Calu3 (cell line): Measurements from ENCODE around the gene PANX2. TPM values are rescaled to one million over a fixed set of nuclear protein-coding genes. Genes with fewer than 3 reads are reported as not detected.
A peak's percentile ranks its signal among the peaks of the same experiment; 100 is the strongest.
"Not testable (repeated sequence)": the region's sequence is repeated elsewhere in the genome, so short reads cannot be mapped to it uniquely, and the experiment has no call there.

Experiments used
- BruUV-seq: library from RNA; stranded (reverse); fragments of 400-500 nt; replicated peaks from 2 replicates; lab custom pipeline; 2021; lab: Mats Ljungman, UMichigan
- CTCF ChIA-PET: fragments of 300-600 bp; sonication (Branson Sonifier 250); formaldehyde crosslinking; loops from one replicate; lab custom pipeline; 2022; ENCODE audit warnings: antibody characterized with exemption; lab: Charles Lee
- DNase-seq: peaks from one replicate; pipeline ENCODE4 v3.0.0; 2022
- H3K27ac Mint-ChIP-seq: one replicate; pipeline ENCODE4 v1.8.0; 2022; ENCODE audit warnings: mixed read lengths; ENCODE audit not compliant: unreplicated experiment
- H3K27me3 Mint-ChIP-seq: one replicate; pipeline ENCODE4 v1.8.0; 2022; ENCODE audit warnings: mixed read lengths; ENCODE audit not compliant: unreplicated experiment
- H3K36me3 Mint-ChIP-seq: one replicate; pipeline ENCODE4 v1.8.0; 2022; ENCODE audit warnings: mild to moderate bottlenecking, moderate library complexity, mixed read lengths; ENCODE audit not compliant: insufficient read depth, unreplicated experiment
- H3K4me1 Mint-ChIP-seq: one replicate; pipeline ENCODE4 v1.8.0; 2022; ENCODE audit warnings: mild to moderate bottlenecking, low read depth, mixed read lengths; ENCODE audit not compliant: unreplicated experiment
- H3K4me3 Mint-ChIP-seq: one replicate; pipeline ENCODE4 v1.8.0; 2022; ENCODE audit warnings: mild to moderate bottlenecking, low read depth, moderate library complexity, mixed read lengths; ENCODE audit not compliant: unreplicated experiment
- H3K9me3 Mint-ChIP-seq: one replicate; pipeline ENCODE4 v1.8.0; 2022; ENCODE audit warnings: low read depth, mixed read lengths; ENCODE audit not compliant: unreplicated experiment
- CTCF ChIP-seq: fragments of 200-600 bp; IDR thresholded peaks from one replicate; pipeline ENCODE4 v1.8.0; 2022; ENCODE audit warnings: antibody characterized with exemption; ENCODE audit not compliant: unreplicated experiment
- intact Hi-C: fragments of 100-400 bp; cut with micrococcal nuclease; formaldehyde crosslinking; loops from one replicate; pipeline ENCODE4 v1.10.0; 2022; ENCODE audit not compliant: unreplicated experiment
- total RNA-seq: library from RNA; stranded (reverse); gene quantifications from 2 replicates; pipeline ENCODE4 v1.2.3, GENCODE V29; 2022

The PANX2 gene
- total RNA-seq, 1 experiment from 2014 or later, result 2.0 TPM

GRCh38 chr22:50167689-50168489, 2.6 kb upstream of the PANX2 start:
- BruUV-seq, result no TSS peak
- no peak overlapping the region for H3K4me3 Mint-ChIP-seq
- peaks cover 62% of the 10 kb centered on the region for H3K27me3 Mint-ChIP-seq
- peaks cover 21% of the 10 kb centered on the region for H3K36me3 Mint-ChIP-seq
- H3K27ac Mint-ChIP-seq, result no peak overlapping the region
- intact Hi-C loops, result no loop called here
- no peaks in the 10 kb centered on the region for H3K9me3 Mint-ChIP-seq
- CTCF ChIA-PET, result no interaction called here
- no peaks in the 10 kb centered on the region for H3K4me1 Mint-ChIP-seq
- no peak for DNase-seq
- no peak for TF ChIP-seq CTCF

GRCh38 chr22:50168490-50169180, 1.9 kb upstream of the PANX2 start:
- Mint-ChIP-seq H3K27me3 (peaks cover 54% of the 10 kb centered on the region), H3K4me3 (peak overlapping the region; percentile 69), H3K36me3 (peaks cover 21% of the 10 kb centered on the region)
- intact Hi-C loops, H3K27ac Mint-ChIP-seq, H3K9me3 Mint-ChIP-seq, DNase-seq, H3K4me1 Mint-ChIP-seq, CTCF ChIA-PET, BruUV-seq: not testable (repeated sequence)

- DNase-seq, result no peak
- intact Hi-C loops, result no loop called here
- no peaks in the 10 kb centered on the region for H3K4me1 Mint-ChIP-seq
- no peak for TF ChIP-seq CTCF
- H3K27ac Mint-ChIP-seq, result no peak overlapping the region
- BruUV-seq, result no TSS peak
- peaks cover 48% of the 10 kb centered on the region for H3K27me3 Mint-ChIP-seq
- no peaks in the 10 kb centered on the region for H3K9me3 Mint-ChIP-seq
- peak overlapping the region; percentile 69 for H3K4me3 Mint-ChIP-seq
- H3K36me3 Mint-ChIP-seq, result peaks cover 21% of the 10 kb centered on the region
- CTCF ChIA-PET, result no interaction called here
Measured at GRCh38 chr22:50169181-50169759, 1.3 kb upstream of the PANX2 start.

GRCh38 chr22:50169774-50170341, 673 bp upstream of the PANX2 start:
- H3K4me1 Mint-ChIP-seq, result no peaks in the 10 kb centered on the region
- CTCF ChIA-PET, result no interaction called here
- no peak overlapping the region for H3K27ac Mint-ChIP-seq
- intact Hi-C loops, result no loop called here
- peaks cover 48% of the 10 kb centered on the region for H3K27me3 Mint-ChIP-seq
- DNase-seq, result no peak
- peak overlapping the region; percentile 69 for H3K4me3 Mint-ChIP-seq
- no TSS peak for BruUV-seq
- peaks cover 21% of the 10 kb centered on the region for H3K36me3 Mint-ChIP-seq
- H3K9me3 Mint-ChIP-seq, result no peaks in the 10 kb centered on the region
- TF ChIP-seq CTCF, result no peak
